Measurements from ENCODE around the gene EVI2B.
"Not testable (repeated sequence)": the region's sequence is repeated elsewhere in the genome, so short reads cannot be mapped to it uniquely, and the experiment has no call there.

The EVI2B gene

GRCh38 chr17:31313982-31314781, at the start of gene EVI2B:
Gene EVI2B, minus strand, starts transcription at chr17:31314054. Its CDS starts 8,445 bp downstream, at chr17:31305609.
- Histone ChIP-seq H3K27me3 (replicated peaks; ENCODE audit: control insufficient read depth, insufficient read depth, low read length) (no peaks in the 10 kb centered on the region), H3K9me3 (ENCODE audit: control insufficient read depth, low read length) (no peaks in the 10 kb centered on the region), H3K36me3 (ENCODE audit: control insufficient read depth, insufficient read depth, low read length, severe bottlenecking) (no peaks in the 10 kb centered on the region), H3K4me1 (ENCODE audit: control insufficient read depth, insufficient read depth, low read length) (peaks cover 23% of the 10 kb centered on the region), H3K9ac (ENCODE audit: low read length) (peak within 1 kb of the TSS; percentile 59), H3K4me3 (ENCODE audit: low read length) (peak within 1 kb of the TSS; percentile 30)
- DNase-seq (ENCODE audit: low read depth), result peak; percentile 29

- peaks cover 6% of the 10 kb centered on the region for H3K4me1 ChIP-seq (ENCODE audit: control insufficient read depth, insufficient read depth, low read length)
- H3K4me3 ChIP-seq (ENCODE audit: low read length), result no peak overlapping the region
- H3K27me3 ChIP-seq (replicated peaks; ENCODE audit: control insufficient read depth, insufficient read depth, low read length), result no peaks in the 10 kb centered on the region
- peak; percentile 49 for DNase-seq (ENCODE audit: low read depth)
- H3K9ac ChIP-seq (ENCODE audit: low read length), result no peak overlapping the region
- H3K9me3 ChIP-seq (ENCODE audit: control insufficient read depth, low read length), result no peaks in the 10 kb centered on the region
- H3K36me3 ChIP-seq (ENCODE audit: control insufficient read depth, insufficient read depth, low read length, severe bottlenecking), result peaks cover 85% of the 10 kb centered on the region
Observed at GRCh38 chr17:31357839-31358394, 44.1 kb upstream of the EVI2B start.

GRCh38 chr17:31357091-31357490, 43.2 kb upstream of the EVI2B start:
- Histone ChIP-seq H3K36me3 (ENCODE audit: control insufficient read depth, insufficient read depth, low read length, severe bottlenecking) (peaks cover 85% of the 10 kb centered on the region), H3K4me3 (ENCODE audit: low read length) (no peak overlapping the region), H3K4me1 (ENCODE audit: control insufficient read depth, insufficient read depth, low read length) (peaks cover 6% of the 10 kb centered on the region), H3K9me3 (ENCODE audit: control insufficient read depth, low read length) (no peaks in the 10 kb centered on the region), H3K27me3 (replicated peaks; ENCODE audit: control insufficient read depth, insufficient read depth, low read length) (no peaks in the 10 kb centered on the region), H3K9ac (ENCODE audit: low read length) (no peak overlapping the region)
- DNase-seq (ENCODE audit: low read depth), result peak; percentile 18

- Histone ChIP-seq H3K27me3 (replicated peaks; ENCODE audit: control insufficient read depth, insufficient read depth, low read length) (no peaks in the 10 kb centered on the region), H3K4me3 (ENCODE audit: low read length) (no peak overlapping the region), H3K36me3 (ENCODE audit: control insufficient read depth, insufficient read depth, low read length, severe bottlenecking) (peaks cover 76% of the 10 kb centered on the region), H3K9me3 (ENCODE audit: control insufficient read depth, low read length) (no peaks in the 10 kb centered on the region), H3K9ac (ENCODE audit: low read length) (no peak overlapping the region), H3K4me1 (ENCODE audit: control insufficient read depth, insufficient read depth, low read length) (peaks cover 6% of the 10 kb centered on the region)
- no peak for DNase-seq (ENCODE audit: low read depth)
Observed at GRCh38 chr17:31355935-31356334, 42.1 kb upstream of the EVI2B start.

- Histone ChIP-seq H3K9me3 (ENCODE audit: control insufficient read depth, low read length) (no peaks in the 10 kb centered on the region), H3K9ac (ENCODE audit: low read length) (no peak overlapping the region), H3K4me1 (ENCODE audit: control insufficient read depth, insufficient read depth, low read length) (no peaks in the 10 kb centered on the region), H3K36me3 (ENCODE audit: control insufficient read depth, insufficient read depth, low read length, severe bottlenecking) (peaks cover 51% of the 10 kb centered on the region), H3K4me3 (ENCODE audit: low read length) (no peak overlapping the region), H3K27me3 (replicated peaks; ENCODE audit: control insufficient read depth, insufficient read depth, low read length) (no peaks in the 10 kb centered on the region)
- no peak for DNase-seq (ENCODE audit: low read depth)
Observed at GRCh38 chr17:31349454-31349853, 35.6 kb upstream of the EVI2B start.

GRCh38 chr17:31345191-31345747, 31.4 kb upstream of the EVI2B start:
- peaks cover 38% of the 10 kb centered on the region for H3K36me3 ChIP-seq (ENCODE audit: control insufficient read depth, insufficient read depth, low read length, severe bottlenecking)
- not testable (repeated sequence) for H3K4me1 ChIP-seq (ENCODE audit: control insufficient read depth, insufficient read depth, low read length); H3K4me3 ChIP-seq (ENCODE audit: low read length); DNase-seq (ENCODE audit: low read depth); H3K9me3 ChIP-seq (ENCODE audit: control insufficient read depth, low read length); H3K9ac ChIP-seq (ENCODE audit: low read length); H3K27me3 ChIP-seq (replicated peaks; ENCODE audit: control insufficient read depth, insufficient read depth, low read length)

GRCh38 chr17:31339906-31340661, 26.2 kb upstream of the EVI2B start:
- peaks cover 14% of the 10 kb centered on the region for H3K4me1 ChIP-seq (ENCODE audit: control insufficient read depth, insufficient read depth, low read length)
- H3K9me3 ChIP-seq (ENCODE audit: control insufficient read depth, low read length), result no peaks in the 10 kb centered on the region
- peaks cover 48% of the 10 kb centered on the region for H3K36me3 ChIP-seq (ENCODE audit: control insufficient read depth, insufficient read depth, low read length, severe bottlenecking)
- H3K27me3 ChIP-seq (replicated peaks; ENCODE audit: control insufficient read depth, insufficient read depth, low read length), result no peaks in the 10 kb centered on the region
- peak overlapping the region; percentile 1 for H3K4me3 ChIP-seq (ENCODE audit: low read length)
- peak; percentile 70 for DNase-seq (ENCODE audit: low read depth)
- H3K9ac ChIP-seq (ENCODE audit: low read length), result peak overlapping the region; percentile 39

- Histone ChIP-seq H3K36me3 (ENCODE audit: control insufficient read depth, insufficient read depth, low read length, severe bottlenecking) (peaks cover 21% of the 10 kb centered on the region), H3K4me3 (ENCODE audit: low read length) (no peak overlapping the region), H3K9me3 (ENCODE audit: control insufficient read depth, low read length) (no peaks in the 10 kb centered on the region), H3K27me3 (replicated peaks; ENCODE audit: control insufficient read depth, insufficient read depth, low read length) (no peaks in the 10 kb centered on the region), H3K9ac (ENCODE audit: low read length) (no peak overlapping the region), H3K4me1 (ENCODE audit: control insufficient read depth, insufficient read depth, low read length) (peaks cover 14% of the 10 kb centered on the region)
- peak; percentile 38 for DNase-seq (ENCODE audit: low read depth)
Observed at GRCh38 chr17:31329221-31329620, 15.4 kb upstream of the EVI2B start.

- H3K27me3 ChIP-seq (replicated peaks; ENCODE audit: control insufficient read depth, insufficient read depth, low read length), result no peaks in the 10 kb centered on the region
- no peaks in the 10 kb centered on the region for H3K9me3 ChIP-seq (ENCODE audit: control insufficient read depth, low read length)
- no peak overlapping the region for H3K9ac ChIP-seq (ENCODE audit: low read length)
- H3K4me3 ChIP-seq (ENCODE audit: low read length), result no peak overlapping the region
- peaks cover 14% of the 10 kb centered on the region for H3K4me1 ChIP-seq (ENCODE audit: control insufficient read depth, insufficient read depth, low read length)
- H3K36me3 ChIP-seq (ENCODE audit: control insufficient read depth, insufficient read depth, low read length, severe bottlenecking), result peaks cover 21% of the 10 kb centered on the region
- DNase-seq (ENCODE audit: low read depth), result peak; percentile 49
Observed at GRCh38 chr17:31328160-31328535, 14.3 kb upstream of the EVI2B start.

- H3K9ac ChIP-seq (ENCODE audit: low read length), result no peak overlapping the region
- peaks cover 21% of the 10 kb centered on the region for H3K36me3 ChIP-seq (ENCODE audit: control insufficient read depth, insufficient read depth, low read length, severe bottlenecking)
- peaks cover 14% of the 10 kb centered on the region for H3K4me1 ChIP-seq (ENCODE audit: control insufficient read depth, insufficient read depth, low read length)
- H3K4me3 ChIP-seq (ENCODE audit: low read length), result no peak overlapping the region
- no peaks in the 10 kb centered on the region for H3K9me3 ChIP-seq (ENCODE audit: control insufficient read depth, low read length)
- peak; percentile 73 for DNase-seq (ENCODE audit: low read depth)
- H3K27me3 ChIP-seq (replicated peaks; ENCODE audit: control insufficient read depth, insufficient read depth, low read length), result no peaks in the 10 kb centered on the region
Observed at GRCh38 chr17:31327534-31328159, 13.8 kb upstream of the EVI2B start.

- Histone ChIP-seq H3K4me3 (ENCODE audit: low read length) (no peak overlapping the region), H3K9ac (ENCODE audit: low read length) (no peak overlapping the region), H3K4me1 (ENCODE audit: control insufficient read depth, insufficient read depth, low read length) (peaks cover 39% of the 10 kb centered on the region), H3K36me3 (ENCODE audit: control insufficient read depth, insufficient read depth, low read length, severe bottlenecking) (peaks cover 15% of the 10 kb centered on the region), H3K27me3 (replicated peaks; ENCODE audit: control insufficient read depth, insufficient read depth, low read length) (no peaks in the 10 kb centered on the region), H3K9me3 (ENCODE audit: control insufficient read depth, low read length) (no peaks in the 10 kb centered on the region)
- no peak for DNase-seq (ENCODE audit: low read depth)
Observed at GRCh38 chr17:31323551-31323950, 9.7 kb upstream of the EVI2B start.

Data from adipocyte (in vitro differentiated cells).